Astrocyte (in vitro differentiated cells and primary cell): ENCODE measurements around the gene FOXA2. TPM values are rescaled to one million over a fixed set of nuclear protein-coding genes. Genes with fewer than 3 reads are reported as not detected.

Experiments
- DNase-seq: peaks from one replicate; pipeline ENCODE4 v3.0.0-alpha.2; 2010; ENCODE audit warnings: low read depth
- FAIRE-seq: peaks from 2 replicates; lab custom pipeline; 2011; peaks lifted over from hg19 to GRCh38; lab: Jason Lieb, UNC
- H2AFZ ChIP-seq: 2 replicates; pipeline ENCODE4 v1.6.0; 2012; ENCODE audit warnings: low read depth, low read length, inconsistent platforms
- H3K27ac ChIP-seq: 2 replicates; pipeline ENCODE4 v1.5.1; 2011; ENCODE audit warnings: low read depth, low read length, inconsistent platforms
- H3K27me3 ChIP-seq: 2 replicates; pipeline ENCODE4 v1.6.0; 2011; ENCODE audit warnings: low read length, inconsistent platforms; ENCODE audit not compliant: insufficient read depth
- H3K36me3 ChIP-seq: 2 replicates; pipeline ENCODE4 v1.5.1; 2011; ENCODE audit warnings: low read length, inconsistent platforms; ENCODE audit not compliant: insufficient read depth
- H3K4me1 ChIP-seq: 2 replicates; pipeline ENCODE4 v1.5.1; 2011; ENCODE audit warnings: low read length, inconsistent platforms; ENCODE audit not compliant: insufficient read depth
- H3K4me2 ChIP-seq: 2 replicates; pipeline ENCODE4 v1.6.0; 2012; ENCODE audit warnings: low read length, inconsistent platforms
- H3K4me3 ChIP-seq: 2 replicates; pipeline ENCODE4 v1.5.1; 2011; ENCODE audit warnings: low read depth, mild to moderate bottlenecking, low read length, inconsistent platforms; ENCODE audit not compliant: insufficient read depth
- H3K79me2 ChIP-seq: 2 replicates; pipeline ENCODE4 v1.6.0; 2012; ENCODE audit warnings: mild to moderate bottlenecking, low read length, inconsistent platforms; ENCODE audit not compliant: insufficient read depth
- H3K9ac ChIP-seq: 2 replicates; pipeline ENCODE4 v1.6.0; 2012; ENCODE audit warnings: mild to moderate bottlenecking, low read length, inconsistent platforms
- H3K9me3 ChIP-seq: 2 replicates; pipeline ENCODE4 v1.5.1; 2012; ENCODE audit warnings: low read depth, mild to moderate bottlenecking, low read length, inconsistent platforms; ENCODE audit not compliant: insufficient read depth
- H4K20me1 ChIP-seq: 2 replicates; pipeline ENCODE4 v1.6.0; 2012; ENCODE audit warnings: low read length, inconsistent platforms; ENCODE audit not compliant: insufficient read depth
- H3K27ac Mint-ChIP-seq: one replicate; pipeline ENCODE4 v1.8.0; 2021; ENCODE audit warnings: mild to moderate bottlenecking, mixed read lengths; ENCODE audit not compliant: unreplicated experiment
- H3K27me3 Mint-ChIP-seq: one replicate; pipeline ENCODE4 v1.8.0; 2021; ENCODE audit warnings: low read depth, mixed read lengths; ENCODE audit not compliant: unreplicated experiment
- H3K36me3 Mint-ChIP-seq: one replicate; pipeline ENCODE4 v1.8.0; 2021; ENCODE audit warnings: low read depth, mixed read lengths; ENCODE audit not compliant: unreplicated experiment
- H3K4me1 Mint-ChIP-seq: one replicate; pipeline ENCODE4 v1.8.0; 2021; ENCODE audit warnings: low read depth, mixed read lengths; ENCODE audit not compliant: unreplicated experiment
- H3K4me3 Mint-ChIP-seq: one replicate; pipeline ENCODE4 v1.8.0; 2021; ENCODE audit warnings: mild to moderate bottlenecking, moderate library complexity, mixed read lengths; ENCODE audit not compliant: unreplicated experiment
- H3K9me3 Mint-ChIP-seq: one replicate; pipeline ENCODE4 v1.8.0; 2021; ENCODE audit warnings: mild to moderate bottlenecking, mixed read lengths; ENCODE audit not compliant: unreplicated experiment
- EZH2 ChIP-seq: IDR thresholded peaks from 2 replicates; pipeline ENCODE4 v1.6.1; 2012; ENCODE audit warnings: mild to moderate bottlenecking, low read length, inconsistent platforms; ENCODE audit not compliant: insufficient read depth
- total RNA-seq: library from RNA; stranded (reverse); gene quantifications from 2 replicates; pipeline ENCODE4 v1.2.1, GENCODE V29; 2021
- TF ChIP-seq, protein P1 (sequence below): IDR thresholded peaks from 2 replicates; pipeline ENCODE4 v1.5.1; 2011; ENCODE audit warnings: low read depth, mild to moderate bottlenecking, inconsistent platforms, low read length, moderate library complexity; ENCODE audit not compliant: insufficient read depth

FOXA2 gene
- total RNA-seq, 1 donor from 2014 or later: not detected

DNA sequence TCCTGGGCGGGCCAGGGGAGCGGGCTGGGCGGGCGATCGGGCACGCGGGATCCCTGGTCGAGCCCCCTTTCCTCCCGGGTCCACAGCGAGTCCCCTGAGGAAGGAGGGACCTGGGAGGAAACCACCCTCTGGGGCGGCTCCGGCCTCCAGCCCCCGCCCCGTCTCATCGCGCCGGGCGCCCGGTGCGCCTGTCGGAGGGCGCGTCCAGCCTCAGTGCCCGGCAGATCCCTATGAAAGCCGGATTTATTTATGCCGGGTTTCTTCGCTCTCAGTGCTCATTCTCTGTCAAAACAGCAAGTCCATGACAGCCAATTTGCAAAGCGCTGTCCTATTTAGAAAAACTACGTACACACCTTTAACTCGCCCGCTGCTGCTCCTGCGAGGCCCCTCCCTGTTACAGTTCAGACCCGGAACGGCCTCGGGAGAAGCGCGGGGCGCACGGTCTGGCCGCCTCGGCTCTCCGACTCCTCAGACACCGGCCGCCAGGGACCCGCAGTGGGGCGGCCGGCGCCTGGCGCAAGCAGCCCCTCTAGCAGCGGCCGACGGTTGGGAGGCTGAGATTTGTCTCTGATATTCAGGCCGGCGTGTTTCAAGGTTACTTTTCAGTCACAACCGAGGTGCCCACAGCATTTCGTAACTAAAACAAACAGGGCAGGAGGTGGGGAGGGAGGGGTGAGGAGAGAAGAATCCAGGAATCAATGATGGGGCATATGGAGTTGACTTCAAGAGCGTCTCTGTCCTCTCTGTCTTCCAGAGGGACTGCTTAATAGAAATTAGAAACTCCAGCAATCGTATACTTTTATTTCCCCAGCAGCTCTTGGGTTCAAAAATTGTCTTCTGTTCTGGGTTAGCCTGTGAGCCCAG, 782 bp upstream of the FOXA2 start:
- no peak overlapping the region for H2AFZ ChIP-seq
- Mint-ChIP-seq H3K4me1 (no peaks in the 10 kb centered on the region), H3K9me3 (peaks cover 26% of the 10 kb centered on the region), H3K4me3 (no peak overlapping the region), H3K36me3 (no peaks in the 10 kb centered on the region), H3K27ac (no peak overlapping the region), H3K27me3 (peaks cover 77% of the 10 kb centered on the region)
- H3K36me3 ChIP-seq: no peaks in the 10 kb centered on the region
- H4K20me1 ChIP-seq: no peaks in the 10 kb centered on the region
- TF ChIP-seq EZH2: peak; percentile 81
- TF ChIP-seq, protein P1, sequence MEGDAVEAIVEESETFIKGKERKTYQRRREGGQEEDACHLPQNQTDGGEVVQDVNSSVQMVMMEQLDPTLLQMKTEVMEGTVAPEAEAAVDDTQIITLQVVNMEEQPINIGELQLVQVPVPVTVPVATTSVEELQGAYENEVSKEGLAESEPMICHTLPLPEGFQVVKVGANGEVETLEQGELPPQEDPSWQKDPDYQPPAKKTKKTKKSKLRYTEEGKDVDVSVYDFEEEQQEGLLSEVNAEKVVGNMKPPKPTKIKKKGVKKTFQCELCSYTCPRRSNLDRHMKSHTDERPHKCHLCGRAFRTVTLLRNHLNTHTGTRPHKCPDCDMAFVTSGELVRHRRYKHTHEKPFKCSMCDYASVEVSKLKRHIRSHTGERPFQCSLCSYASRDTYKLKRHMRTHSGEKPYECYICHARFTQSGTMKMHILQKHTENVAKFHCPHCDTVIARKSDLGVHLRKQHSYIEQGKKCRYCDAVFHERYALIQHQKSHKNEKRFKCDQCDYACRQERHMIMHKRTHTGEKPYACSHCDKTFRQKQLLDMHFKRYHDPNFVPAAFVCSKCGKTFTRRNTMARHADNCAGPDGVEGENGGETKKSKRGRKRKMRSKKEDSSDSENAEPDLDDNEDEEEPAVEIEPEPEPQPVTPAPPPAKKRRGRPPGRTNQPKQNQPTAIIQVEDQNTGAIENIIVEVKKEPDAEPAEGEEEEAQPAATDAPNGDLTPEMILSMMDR: no peak
- H3K9me3 ChIP-seq: no peaks in the 10 kb centered on the region
- H3K9ac ChIP-seq: no peak overlapping the region
- no peak for FAIRE-seq
- H3K4me1 ChIP-seq: no peaks in the 10 kb centered on the region
- H3K27ac ChIP-seq: no peak overlapping the region
- H3K4me3 ChIP-seq: no peak overlapping the region
- peaks cover 59% of the 10 kb centered on the region for H3K27me3 ChIP-seq
- H3K4me2 ChIP-seq: no peak overlapping the region
- H3K79me2 ChIP-seq: no peaks in the 10 kb centered on the region
- no peak for DNase-seq

DNA sequence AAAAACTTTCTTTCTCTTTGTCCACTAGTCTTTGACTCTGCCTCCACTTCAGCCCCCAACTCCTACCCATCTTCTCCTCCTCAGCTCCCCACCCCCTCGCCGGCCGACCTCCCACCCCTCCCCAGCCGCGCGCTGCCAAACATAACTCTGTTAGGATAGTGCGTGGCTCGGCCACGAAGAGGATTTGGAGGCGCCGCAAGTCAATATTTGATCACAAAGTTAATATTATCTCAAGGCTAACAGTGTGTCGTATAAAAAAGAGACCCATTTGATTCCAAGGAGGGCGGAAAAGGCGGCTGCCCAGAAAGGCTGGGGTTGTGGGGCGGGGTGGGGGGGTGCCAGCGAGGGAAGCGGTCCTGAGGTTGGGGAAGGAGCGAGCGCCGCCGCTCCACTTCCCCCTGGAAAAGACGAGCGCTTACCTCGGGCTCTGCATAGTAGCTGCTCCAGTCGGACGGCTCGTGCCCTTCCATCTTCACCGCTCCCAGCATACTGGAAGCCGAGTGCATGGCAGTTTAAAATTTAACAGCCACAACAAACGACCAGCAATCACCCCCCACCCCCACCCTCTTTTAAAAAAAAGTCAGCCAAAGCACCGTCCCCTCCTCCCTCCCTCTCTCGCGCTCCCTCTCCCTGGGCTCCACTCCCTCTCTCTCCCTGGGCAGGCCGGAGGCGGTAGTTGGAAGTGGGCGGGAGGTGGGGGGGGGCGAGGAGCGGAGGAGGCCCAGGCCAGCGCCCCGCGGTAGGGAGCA, 425 bp downstream of the FOXA2 start:
- no peak for FAIRE-seq
- DNase-seq: no peak
- Histone ChIP-seq H3K27me3 (peaks cover 63% of the 10 kb centered on the region), H3K9ac (no peak overlapping the region), H3K9me3 (no peaks in the 10 kb centered on the region), H2AFZ (no peak overlapping the region), H3K79me2 (no peaks in the 10 kb centered on the region), H3K4me1 (no peaks in the 10 kb centered on the region), H3K36me3 (no peaks in the 10 kb centered on the region), H3K4me3 (no peak overlapping the region), H4K20me1 (no peaks in the 10 kb centered on the region), H3K27ac (no peak overlapping the region), H3K4me2 (no peak overlapping the region)
- no peak overlapping the region for H3K27ac Mint-ChIP-seq
- no peaks in the 10 kb centered on the region for H3K36me3 Mint-ChIP-seq
- no peaks in the 10 kb centered on the region for H3K4me1 Mint-ChIP-seq
- TF ChIP-seq, protein P1: no peak
- H3K9me3 Mint-ChIP-seq: peaks cover 27% of the 10 kb centered on the region
- peaks cover 76% of the 10 kb centered on the region for H3K27me3 Mint-ChIP-seq
- no peak overlapping the region for H3K4me3 Mint-ChIP-seq
